GM20000 (cell line): ENCODE data around the gene TMEM208.

Experiments
- DNase-seq: peaks from one replicate; pipeline ENCODE4 v3.0.0; 2012; ENCODE audit warnings: low spot score
- TF ChIP-seq, protein P1 (sequence below): IDR thresholded peaks from 2 replicates; pipeline ENCODE4 v1.5.1; 2012; ENCODE audit warnings: mild to moderate bottlenecking, control low read depth; ENCODE audit errors: extremely low read depth, missing control alignments

The TMEM208 gene

DNA sequence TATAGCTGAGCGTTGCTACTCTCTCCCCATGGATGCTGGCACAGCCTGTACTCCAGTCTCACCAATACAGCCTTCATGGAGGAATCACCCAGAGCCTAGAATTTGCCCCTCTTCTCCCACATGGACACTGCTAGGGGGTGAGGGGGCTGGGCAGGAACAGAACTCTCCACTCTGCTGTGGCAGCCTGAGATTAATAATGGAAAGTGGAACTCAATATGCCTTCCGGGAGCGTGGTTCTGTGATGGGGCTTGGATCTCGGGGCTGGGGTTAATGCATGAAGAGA is 23.1 kb downstream of the TMEM208 start:
- TF ChIP-seq, protein P1, sequence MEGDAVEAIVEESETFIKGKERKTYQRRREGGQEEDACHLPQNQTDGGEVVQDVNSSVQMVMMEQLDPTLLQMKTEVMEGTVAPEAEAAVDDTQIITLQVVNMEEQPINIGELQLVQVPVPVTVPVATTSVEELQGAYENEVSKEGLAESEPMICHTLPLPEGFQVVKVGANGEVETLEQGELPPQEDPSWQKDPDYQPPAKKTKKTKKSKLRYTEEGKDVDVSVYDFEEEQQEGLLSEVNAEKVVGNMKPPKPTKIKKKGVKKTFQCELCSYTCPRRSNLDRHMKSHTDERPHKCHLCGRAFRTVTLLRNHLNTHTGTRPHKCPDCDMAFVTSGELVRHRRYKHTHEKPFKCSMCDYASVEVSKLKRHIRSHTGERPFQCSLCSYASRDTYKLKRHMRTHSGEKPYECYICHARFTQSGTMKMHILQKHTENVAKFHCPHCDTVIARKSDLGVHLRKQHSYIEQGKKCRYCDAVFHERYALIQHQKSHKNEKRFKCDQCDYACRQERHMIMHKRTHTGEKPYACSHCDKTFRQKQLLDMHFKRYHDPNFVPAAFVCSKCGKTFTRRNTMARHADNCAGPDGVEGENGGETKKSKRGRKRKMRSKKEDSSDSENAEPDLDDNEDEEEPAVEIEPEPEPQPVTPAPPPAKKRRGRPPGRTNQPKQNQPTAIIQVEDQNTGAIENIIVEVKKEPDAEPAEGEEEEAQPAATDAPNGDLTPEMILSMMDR, result no peak
- no peak for DNase-seq

DNA sequence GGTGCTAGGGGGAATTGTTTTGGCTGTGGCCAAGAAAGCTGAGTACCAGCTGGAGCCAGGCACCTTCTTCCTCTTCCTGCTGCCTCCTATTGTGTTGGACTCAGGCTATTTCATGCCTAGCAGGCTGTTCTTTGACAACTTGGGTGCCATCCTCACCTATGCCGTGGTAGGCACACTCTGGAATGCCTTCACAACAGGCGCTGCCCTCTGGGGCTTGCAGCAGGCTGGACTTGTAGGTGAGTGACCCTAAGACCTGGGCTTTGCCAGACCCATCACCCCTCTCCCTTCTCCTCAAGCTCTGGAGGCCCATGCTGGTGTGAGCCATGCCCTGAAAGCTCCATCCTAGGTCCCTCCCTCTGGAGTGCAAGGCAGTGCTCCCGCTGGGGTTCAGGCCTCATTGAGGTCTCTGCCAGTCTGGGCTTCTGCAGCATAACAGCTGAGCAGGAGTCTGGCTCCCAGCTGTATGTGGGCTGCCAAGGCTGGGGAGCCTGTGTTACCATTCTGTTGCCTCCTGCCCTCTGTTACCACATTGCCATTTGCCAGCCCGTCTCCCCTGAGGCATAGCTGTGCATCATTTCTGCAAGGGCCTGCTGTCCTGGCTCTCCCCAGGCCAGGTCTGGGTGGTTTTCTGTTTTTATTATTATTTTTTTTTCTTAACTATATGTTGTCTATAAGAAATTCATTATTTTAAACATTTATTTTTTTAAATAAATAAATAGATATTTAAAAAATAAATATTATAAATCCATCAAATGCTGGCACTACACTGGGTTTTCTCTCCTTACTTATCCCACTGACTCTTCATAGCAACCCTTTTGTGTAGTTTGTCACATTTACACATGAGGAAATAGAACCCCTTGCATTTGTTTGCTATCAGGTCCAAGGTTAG is 25.9 kb downstream of the TMEM208 start:
- DNase-seq, result no peak

DNA sequence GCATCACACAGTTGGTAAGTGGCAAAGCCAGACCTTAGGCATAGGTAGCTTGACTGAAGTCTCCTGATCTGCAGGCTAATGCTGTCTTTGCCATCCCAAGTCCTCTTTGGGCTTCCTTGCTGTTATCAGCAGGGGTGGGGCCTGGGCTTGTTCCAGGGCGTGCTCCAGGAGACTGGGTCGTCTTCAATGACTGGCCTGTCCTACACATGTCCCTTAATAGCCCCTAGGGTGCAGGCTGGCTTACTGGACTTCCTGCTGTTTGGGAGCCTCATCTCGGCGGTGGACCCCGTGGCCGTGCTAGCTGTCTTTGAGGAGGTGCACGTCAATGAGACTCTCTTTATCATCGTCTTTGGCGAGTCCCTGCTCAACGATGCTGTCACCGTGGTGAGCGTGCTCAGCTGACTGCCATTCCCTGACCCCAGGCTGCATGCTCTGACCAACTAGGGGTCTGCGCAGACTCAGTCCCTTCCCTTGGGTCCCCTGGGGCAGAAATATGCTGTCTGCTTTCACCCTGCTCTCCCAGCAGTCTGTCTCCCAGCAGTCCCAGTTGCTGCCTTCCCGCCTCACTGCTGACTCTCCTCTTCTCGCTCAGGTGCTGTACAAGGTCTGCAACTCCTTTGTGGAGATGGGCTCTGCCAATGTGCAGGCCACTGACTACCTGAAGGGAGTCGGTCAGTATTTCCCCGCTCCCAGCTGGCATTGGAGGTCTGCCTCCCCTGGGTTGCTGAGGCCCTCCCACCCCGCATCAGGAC is 28.0 kb downstream of the TMEM208 start:
- TF ChIP-seq, protein P1, result no peak
- DNase-seq, result no peak

More for the DNA sequence above, 25.9 kb downstream of the TMEM208 start:
- TF ChIP-seq, protein P1, result no peak

DNA sequence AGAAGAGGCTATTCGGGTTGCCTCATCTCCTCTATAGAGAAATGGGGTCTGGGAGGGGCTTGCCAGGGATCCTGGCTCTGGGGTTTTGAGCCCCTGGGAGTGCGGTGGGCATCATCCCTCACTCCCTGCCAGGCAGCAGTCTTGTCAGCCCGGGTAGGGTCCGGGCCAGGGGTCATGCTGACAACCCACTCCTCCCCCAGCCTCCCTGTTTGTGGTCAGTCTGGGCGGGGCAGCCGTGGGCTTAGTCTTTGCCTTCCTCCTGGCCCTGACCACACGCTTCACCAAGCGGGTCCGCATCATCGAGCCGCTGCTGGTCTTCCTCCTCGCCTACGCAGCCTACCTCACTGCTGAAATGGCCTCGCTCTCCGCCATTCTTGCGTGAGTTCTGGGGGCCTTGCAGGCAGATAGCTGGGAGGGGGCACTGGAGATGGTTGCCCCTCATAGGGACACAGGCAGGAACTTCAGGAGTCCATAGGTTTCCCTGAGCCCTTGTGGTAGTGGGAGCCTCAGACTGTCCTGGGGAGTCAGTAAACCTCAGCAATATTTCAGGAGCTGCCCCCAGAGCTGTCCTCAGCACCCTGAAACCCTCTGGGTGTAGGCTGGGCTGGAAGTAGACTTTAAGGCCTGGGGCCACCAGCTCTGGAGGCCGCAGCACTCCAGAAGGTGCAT is 28.8 kb downstream of the TMEM208 start:
- TF ChIP-seq, protein P1, result no peak
- no peak for DNase-seq

DNA sequence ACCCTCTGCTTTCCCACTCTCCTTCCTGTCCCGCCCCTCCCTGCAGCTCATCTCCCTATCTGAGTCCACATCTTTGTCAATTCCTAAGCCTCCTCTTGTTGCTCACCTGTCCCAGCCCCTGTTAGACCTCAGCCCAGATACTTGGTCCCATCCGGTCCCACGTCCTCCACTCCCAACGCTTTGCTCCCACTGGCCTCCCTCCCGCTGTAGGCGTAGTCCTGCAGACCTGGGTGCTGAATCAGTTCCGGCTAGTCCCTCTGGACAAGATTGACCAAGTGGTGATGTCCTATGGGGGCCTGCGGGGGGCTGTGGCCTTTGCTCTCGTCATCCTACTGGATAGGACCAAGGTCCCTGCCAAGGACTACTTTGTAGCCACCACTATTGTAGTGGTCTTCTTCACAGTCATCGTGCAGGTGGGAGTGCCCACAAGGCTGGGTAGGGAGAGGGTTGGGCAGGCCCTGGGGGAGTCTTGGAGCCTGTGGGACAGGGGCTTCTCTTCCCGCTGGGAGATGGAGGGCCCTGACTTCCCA is 29.8 kb downstream of the TMEM208 start:
- TF ChIP-seq, protein P1, result no peak
- DNase-seq, result no peak

DNA sequence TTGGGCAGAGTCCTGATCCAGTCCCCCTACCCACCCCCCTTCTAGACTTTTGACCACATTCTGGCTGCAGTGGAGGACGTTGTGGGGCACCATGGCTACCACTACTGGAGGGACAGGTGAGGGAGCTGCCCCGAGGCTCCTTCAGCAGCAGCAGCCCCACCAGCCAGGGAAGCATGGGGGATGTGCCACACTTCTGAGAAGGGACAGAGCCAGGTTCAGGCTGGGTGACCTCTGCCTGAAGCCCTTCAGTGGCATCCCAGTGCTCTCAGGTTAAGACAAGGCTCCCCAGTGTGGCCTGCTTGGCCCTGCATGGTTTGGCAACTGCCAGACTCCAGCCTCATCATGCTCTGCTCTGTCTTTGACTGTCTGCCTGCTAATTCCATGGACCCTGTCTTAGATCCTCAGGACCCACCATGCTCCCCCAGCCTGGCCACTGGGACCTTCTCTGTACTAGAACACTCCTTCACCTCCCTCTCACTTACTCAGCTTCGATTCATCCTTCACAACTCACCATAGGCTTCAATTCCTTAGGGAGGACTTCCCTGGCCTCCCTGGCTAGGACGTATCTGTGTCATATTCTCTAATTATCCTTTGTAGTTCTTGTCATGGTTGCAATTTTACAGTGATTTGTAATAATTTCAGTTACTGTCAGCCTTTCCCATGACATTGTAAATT is 30.7 kb downstream of the TMEM208 start:
- no peak for DNase-seq
- TF ChIP-seq, protein P1, result no peak
